ENCODE measurements around the gene PDK3.

The PDK3 gene

DNA sequence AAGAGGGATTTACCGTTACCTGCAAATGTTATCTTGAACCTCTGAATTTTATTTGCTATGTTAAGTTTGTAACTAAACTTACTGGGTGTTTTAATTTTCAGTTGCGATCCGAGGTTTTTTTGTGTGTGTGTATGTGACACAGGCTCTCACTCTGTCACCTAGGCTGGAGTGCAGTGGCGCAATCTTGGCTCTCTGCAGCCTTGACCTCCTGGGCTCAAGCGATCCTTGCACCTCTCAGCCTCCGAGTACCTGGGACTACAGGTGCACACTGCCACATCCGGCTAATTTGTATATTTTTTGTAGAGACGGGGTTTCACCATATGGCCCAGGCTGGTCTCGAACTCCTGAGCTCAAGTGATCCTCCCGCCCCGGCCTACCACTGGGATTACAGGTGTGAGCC lies 18.5 kb downstream of the PDK3 start:
- DNase-seq = no peak

DNA sequence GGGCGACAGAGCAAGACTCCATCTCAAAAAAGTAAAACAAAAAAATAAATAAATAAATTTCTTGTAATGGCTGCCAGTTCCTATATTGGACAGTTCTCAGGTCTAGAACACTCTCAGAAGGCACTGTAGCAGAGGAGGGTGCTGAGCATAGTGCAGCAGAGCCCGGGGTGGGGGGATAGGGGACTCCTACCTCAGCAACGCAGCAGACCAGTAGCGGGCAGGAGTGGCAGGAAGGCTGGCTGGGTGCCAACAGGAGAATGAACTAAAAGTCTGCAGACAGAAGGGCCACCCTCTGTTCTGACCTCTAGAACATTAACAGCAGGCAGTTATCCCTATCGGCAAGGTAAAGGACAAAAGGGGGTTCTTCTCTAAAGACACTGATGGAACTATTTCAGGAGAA lies 20.2 kb downstream of the PDK3 start:
- DNase-seq = no peak

DNA sequence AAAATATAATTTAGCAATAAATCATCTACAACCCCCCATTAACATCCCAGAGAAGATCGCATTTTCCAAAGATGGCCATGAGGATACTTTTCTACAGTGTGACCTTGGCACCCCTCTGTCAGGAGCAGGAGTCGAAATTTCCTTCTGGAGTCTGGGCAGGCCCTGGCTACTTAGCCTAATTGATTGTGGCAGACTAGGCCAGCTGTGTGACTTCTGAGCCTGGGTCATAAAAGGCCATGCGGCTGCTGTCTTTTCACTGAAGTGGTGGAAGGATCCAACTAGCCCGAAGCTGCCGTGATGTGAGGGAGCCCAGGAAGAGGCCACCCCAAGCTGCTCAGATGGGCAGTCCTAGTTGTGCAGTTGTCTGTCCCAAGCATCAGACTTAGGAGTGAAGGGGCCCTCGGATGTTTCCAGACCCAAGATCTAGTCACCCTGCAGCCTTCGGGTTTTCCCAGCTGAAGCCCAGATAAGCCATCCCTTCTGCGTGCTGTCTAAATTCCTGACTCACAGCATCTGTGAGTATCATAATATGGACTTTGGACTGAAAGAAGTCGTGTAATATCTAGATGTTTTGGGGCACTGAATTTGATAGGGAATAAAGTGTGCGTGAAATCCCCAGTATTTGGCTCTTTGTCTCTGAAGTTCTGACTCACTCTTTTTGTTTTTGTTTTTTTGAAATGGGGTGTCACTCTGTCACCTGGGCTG lies 21.0 kb downstream of the PDK3 start:
- DNase-seq = no peak

DNA sequence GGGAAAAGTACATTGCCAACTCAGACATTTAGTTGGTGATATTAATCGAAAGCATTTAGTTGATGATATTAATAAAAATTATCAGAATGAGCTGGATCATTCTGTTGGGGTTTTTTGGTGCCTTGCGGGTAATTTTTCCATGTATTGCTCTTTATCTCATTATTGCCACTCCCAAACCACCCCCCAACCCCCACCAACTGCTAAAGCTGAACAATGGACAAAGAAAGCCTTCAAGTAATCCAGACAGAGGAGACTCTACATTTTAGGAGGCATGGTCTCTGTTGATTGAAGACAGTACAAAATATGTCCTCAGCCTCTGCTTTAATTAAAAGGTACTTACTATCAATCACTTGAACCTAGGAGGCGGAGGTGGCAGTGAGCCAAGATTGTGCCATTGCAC lies 22.5 kb downstream of the PDK3 start:
- no peak for DNase-seq

DNA sequence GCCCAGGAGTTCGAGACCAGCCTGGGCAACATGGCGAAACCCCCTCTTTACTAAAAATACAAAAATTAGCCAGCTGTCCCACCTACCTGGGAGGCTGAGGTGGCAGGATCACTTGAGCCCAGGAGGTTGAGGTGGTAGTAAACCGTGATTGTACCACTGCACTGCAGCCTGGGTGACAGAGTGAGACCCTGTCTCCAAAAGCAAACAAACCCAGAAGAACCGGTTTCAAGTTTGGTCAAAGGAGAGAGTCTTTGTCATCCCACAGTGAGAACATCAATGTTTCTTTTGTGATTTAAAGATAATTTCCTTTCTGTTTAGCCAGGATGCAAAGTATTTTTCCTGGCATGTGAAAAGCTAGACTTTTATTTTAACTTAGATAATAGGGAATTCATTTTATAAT lies 26.7 kb downstream of the PDK3 start:
- no peak for DNase-seq

DNA sequence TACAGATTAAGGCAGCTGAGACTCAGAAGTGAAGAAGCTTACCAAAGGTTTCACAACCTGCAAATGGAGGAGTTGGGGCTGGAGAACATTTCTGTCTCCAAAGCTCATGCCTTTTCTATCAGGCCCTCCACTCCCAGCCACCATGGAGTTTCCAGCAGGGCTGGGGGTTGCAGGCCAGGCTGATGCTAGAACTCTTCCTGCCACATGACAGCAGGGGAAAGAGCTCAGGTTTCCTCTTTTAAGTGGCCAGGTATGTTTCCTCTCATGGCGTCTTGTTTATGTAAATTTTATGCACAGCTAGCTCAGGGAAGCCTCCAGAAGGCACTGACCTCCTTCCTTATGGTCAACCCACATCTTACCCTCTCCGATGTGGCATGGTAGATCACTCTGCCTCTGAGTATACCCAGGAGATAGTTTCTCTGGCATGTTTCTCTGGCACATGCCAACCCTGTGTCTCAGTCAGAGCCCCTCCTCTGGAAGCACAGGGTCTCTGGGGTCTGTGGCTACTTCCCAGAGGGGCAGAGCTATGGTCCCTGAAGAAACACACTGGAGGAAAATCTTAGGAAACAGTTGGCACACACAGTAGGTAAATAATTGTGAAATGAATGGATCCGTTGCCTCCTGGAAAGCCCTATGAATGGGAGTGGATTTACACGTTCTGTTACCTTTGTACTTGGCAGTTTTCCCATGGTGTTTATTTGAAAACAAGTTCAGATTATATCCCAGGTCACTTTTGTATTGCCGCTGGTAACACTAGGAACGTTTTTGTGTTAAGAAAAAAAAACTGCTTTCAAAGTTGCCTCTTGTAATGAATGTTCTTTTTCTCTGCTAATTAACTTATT lies 28.9 kb downstream of the PDK3 start:
- DNase-seq = no peak

DNA sequence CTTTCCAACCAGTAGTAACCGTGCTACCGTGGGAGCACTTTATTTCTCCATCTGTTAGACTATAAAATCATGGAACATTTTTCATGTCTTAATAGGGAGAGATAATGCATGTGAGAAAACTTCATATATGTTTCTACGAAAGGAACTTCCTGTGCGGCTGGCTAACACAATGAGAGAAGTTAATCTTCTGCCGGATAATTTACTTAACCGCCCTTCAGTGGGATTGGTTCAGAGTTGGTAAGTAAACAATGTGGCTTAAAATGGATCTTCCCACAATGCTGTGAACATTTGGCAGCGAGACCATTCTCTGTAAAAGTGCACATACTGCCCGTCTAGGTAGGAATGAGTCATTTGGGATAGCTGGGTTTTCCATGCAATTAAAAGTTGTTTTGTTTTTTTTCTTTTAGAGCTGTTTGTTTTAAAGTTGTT lies 29.6 kb downstream of the PDK3 start:
- no peak for DNase-seq

DNA sequence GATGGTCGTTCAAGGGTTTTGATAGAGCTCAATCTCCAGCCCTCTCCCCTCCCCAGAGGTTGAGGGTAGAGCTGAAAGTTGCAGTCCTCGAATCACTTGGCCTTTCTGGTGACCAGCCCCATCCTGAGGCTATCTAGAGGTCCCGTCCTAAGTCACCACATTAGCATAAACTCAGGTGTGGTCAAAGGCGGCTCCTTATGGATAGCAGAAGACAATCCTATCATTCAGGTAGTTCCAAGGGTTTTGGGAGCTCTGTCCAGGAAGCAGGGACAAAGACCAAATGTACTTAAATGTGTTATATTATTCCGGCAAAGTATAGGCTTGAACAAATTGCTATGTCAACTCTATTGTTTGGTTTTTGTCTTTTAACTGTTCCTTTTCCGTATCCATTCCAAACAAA lies 30.6 kb downstream of the PDK3 start:
- no peak for DNase-seq

DNA sequence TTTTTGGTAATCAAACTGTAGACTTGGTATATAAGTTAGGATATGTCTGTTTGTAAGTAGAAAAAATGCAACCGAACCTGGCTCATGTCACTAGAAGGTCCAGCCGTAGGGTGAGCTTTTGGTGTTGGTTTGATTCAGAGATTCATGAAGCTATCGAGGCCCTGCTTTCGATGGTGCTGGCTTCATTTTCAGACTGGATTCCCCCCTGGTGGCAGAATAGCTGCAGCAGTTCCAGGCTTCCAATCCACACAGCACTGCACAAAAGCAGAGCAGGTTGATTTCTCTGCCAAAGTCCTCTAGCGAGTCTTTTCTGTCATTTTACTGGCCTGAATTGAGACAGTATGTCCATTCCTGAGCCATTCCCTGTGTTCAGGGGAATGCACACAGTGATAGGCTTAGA lies 33.1 kb downstream of the PDK3 start:
- DNase-seq = peak in 1 of 2 experiments; percentile 12

DNA sequence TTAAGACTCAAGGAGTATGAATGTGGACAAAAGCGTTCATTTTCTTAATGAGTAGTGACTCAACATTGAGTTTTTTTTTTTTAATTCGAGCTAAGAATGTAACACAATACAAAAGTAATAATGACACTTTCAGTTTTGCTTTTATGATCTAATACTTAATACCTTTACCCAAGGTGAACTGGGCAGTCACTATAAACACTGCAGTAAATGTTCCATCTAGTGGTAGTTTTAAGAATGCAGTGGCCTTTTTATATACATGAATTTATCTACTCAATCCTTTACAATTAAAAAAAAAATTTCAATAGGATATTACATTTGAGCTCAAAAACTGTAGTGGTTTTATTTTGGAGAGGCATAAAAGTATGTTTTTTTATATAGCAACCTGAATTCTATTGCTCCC lies 33.9 kb downstream of the PDK3 start:
- no peak for DNase-seq

DNA sequence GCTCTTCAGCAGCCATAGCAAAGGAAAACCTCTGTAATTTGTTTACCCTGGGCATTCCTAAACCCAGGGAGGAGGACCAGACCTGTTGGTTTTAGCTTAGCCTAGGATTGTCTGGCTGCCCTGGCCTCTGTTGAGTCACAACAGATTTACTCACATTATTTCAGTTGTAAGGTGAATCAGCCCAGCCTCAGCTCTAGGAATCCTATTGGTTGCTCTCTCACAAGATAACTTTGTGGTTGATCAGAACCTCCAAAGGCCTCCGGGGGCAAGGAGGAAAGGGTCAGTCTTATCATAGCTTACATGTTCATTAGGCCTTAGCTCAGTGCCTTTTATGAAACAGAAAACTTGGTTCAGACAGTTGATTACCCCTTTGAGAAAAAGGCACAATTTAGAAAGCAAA lies 41.0 kb downstream of the PDK3 start:
- peak; percentile 13 to 35 for DNase-seq

DNA sequence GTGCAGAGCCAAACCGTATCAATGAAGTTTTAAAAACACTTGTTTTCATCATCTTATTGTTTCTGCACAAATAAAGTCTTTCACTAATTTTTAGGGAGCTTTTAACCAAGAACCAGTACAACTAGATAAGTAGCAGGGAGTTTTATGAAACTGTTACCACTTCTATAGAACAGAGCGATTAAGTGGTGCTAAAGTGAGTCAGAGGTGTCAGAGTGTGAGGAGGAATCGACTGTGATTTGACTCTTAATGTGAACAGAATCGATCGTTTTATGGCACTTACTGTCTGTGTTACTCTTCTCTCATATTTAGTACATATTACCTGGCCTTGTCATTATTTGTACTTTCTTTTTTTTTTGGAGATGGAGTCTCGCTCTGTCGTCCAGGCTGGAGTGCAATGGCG lies 43.3 kb downstream of the PDK3 start:
- no peak for DNase-seq

DNA sequence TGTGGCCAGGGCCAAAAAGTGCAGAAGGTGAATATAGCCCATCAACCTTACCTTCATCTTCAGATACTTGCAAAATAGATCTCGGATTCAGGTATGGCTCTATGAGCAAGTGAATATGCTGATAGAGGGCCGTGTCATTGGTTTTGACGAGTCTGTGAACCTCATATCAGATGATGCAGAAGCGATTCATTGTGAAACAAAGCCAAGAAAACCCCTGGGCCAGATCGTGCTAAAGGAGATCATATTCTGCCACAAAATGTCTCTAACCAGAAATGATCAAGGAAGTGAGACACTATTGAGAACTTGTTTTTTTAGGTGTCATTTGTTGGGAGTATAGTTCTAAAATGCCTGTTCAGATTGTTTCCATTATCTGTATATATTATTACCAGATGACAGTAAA lies 48.3 kb downstream of the PDK3 start:
- DNase-seq = peak; percentile 15 to 43

DNA sequence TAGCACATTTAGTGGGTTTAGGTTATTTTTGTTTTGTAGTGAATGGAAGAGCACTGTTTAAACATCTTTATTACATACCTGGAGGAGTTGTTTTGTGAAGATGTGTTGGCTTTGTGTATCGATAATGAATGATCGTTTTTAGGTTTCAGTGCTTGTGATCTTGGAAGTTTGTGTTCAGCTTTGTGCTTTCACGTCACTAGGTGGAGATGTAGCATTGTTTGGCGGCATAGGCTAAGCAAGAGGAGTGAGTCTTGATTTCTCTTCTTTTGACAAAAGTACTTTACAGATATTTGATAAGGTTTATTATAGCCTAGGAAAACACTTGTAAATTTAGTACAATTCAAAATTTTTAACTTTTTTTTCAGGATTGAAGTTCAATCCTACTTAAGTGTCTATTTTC lies 50.4 kb downstream of the PDK3 start:
- DNase-seq = no peak

DNA sequence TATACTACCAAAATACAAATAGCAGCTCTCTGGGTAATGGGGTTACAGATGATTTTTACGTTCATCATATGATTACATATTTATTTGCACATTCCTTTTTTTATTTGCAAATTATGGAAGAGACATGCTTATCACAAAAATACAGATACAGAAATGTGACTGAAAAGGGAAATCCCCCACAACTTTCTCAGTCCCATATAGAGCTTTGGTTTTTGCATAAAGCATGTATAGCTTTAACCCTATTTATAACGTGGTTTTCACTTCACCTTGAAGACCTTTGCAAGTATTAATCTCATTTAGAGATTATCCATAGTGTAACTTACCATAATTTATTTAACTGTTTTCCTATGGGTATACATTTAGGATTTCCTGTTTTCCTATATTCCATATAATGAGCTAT lies 55.4 kb downstream of the PDK3 start:
- no peak for DNase-seq

DNA sequence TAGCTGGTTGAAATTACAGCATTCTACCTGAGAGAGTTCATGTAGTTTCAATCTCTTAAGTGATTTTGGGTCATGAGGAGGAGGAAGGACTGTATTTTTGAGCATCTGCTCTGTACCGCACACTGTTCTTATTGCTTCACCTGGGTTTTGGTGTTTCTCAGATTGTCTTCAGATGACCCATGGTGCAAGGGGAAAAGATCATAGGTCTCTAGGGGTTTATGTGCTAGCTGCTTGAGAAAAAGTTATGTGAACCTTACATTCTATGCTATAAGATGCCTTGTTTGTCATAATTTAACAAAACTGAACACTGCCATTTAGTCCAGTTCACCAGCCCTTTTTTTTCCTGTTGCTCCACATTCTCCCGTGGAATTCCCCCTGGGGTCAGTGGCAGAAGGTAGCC lies 60.4 kb downstream of the PDK3 start:
- DNase-seq = no peak

DNA sequence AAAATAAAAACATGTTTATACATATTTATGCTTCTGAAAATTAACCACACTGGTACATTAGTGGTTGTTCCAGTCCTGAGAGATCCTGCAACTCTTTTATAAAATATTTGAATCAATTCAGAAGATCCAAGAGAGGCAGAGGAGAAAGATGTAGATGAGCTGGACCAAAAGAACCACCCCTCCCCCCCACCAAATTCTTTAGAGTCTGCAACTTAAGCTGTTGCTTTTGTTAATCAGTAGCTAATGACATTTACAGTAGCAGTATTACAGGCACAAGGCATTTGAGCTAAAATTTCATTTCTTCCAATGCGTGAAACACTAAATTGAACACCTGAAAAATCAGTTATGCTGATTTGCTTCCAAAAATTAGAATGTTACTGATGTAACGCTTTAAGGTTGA lies 61.5 kb downstream of the PDK3 start:
- DNase-seq = no peak

DNA sequence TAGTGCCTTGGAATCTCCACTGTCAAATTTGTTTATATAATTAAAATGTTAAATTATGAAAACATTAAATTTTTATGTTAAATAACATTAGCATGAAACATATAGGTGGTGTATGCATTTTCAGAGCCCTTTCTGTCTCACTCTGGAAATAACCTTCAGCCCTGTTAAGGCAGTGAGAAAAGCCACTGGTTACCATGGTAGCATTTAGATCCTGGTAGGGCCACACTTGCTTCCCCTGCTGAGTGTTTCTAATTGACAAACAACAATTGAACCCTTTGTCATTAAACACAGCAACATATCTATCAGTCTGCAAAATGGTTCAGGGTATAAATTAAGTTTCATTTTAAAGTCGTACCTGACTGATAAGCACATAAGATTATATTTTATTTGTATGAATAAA lies 63.5 kb downstream of the PDK3 start:
- DNase-seq = no peak

DNA sequence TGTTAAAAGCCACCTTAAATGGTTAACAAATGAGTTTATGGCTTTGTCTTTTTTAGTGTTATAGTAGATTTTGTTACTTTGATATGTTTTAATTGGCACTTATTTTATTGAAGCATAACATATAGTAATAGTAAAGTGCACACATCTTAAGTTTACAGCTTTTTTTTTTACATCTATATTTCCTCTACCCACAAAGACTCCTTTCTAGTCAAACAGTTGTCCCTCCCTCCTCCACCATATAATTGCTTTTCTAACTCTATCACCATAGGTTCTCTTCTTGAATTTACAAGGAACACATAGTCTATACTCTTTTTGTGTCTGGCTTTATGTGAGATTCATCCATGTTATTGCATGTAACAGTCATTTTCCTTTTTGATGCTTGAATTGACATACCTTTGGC lies 71.5 kb downstream of the PDK3 start:
- no peak for DNase-seq

DNA sequence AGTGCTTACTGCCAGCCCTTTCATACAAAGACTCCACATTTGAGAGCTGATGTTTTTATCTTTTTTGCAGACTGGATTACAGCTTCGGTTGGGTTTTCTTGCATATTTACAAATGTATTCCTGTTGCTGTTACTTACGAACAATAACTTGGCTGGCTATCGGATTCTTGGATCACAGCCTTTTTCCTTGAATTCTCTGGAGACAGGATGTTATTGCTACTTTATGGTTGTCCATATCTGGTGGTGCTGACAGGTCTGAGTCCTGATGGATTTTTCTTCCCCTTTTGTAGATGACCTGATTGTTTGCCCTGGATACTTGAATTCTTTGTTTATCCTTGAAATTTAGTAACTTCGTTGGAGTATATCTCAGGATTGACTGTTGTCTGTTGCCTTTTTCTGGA lies 77.7 kb downstream of the PDK3 start:
- no peak for DNase-seq

DNA sequence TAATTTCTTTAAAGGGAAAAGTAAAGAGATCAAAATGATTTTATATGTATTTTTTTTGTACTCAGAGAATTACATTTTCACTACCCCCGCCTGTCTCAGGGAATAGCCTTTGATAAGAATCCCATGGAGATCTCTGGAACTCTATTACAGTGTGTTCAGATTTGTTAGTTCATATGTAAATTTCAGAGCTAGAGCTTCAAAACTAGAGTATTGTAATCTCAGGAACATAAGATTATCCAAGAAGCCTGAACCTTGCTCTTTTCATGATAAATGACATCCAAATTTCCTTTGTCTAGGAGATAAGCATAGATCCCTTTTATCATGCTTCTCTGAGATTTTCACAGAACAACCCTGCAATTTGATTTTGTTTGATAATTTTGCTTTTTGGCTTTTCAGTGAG lies 82.9 kb downstream of the PDK3 start:
- DNase-seq = no peak

DNA sequence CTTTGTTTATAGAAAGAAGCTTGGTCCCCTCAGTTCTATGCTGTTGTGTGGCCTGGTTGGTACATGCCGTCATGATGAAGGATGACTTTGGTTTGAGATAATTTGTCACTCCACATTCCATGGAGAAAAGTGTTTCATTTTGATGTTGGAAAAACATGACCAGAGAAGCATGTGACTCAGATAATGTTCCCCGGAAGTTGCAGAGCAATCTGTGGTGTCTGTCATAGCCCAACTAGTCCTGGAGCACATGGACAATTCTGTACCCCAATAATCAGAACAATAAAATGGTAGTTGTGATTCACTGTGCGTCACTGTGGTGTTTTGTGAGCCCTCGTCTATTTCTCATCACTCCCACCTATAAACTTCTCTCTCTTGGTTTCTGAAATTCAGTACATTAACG lies 85.1 kb downstream of the PDK3 start:
- DNase-seq = no peak

DNA sequence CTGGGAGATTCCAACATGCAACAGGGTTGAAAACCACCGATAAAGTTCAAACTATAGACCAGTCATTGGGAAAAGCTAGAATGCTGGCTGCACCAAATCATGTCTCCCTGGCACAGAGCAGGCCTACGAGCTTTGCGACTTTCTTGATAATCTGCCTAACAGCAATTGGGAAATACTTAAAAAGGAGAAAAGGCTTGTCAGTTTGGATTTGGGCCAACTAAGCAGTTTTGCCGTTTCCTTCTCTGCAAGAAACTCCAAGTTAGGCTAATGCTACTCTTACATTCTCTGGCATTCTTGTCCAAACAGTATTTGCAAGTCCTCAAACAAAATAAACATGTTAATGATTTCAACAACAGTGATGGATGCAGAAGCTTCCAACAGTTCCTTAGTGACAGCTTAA lies 87.9 kb downstream of the PDK3 start:
- DNase-seq = no peak

DNA sequence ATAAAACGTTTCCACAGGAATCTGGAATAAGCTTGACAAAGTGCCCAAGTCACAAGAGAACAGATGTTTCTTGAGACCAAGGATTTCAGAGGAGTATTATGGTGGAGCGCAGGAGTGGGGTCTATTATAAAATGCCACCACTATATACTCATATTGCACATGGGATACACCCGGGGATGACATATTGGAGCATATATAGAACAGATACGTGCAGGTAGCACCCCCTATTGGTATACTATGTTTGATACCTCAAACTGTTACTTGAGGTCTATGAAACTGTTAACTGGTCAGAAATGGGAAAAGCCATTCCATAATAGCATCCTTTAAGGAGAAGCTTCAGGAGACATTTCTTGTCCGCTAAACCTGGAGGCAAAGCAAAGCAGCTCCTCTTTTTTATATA lies 96.0 kb downstream of the PDK3 start:
- no peak for DNase-seq

All from activated CD4-positive, alpha-beta T cell treated with anti-CD3 and anti-CD28 coated beads, Interleukin-2, amount 50 U/mL, for 48 hours (primary cell).